GM12878 (cell line): ENCODE measurements around the gene PHKB. TPM values are rescaled to one million over a fixed set of nuclear protein-coding genes. Genes with fewer than 3 reads are reported as not detected.

Experiments used
- ATAC-seq: fragments of 200-7000 bp; cut with Tn5 transposase; 3 replicates; pipeline ENCODE4 v1.9.1; 2020; ENCODE audit warnings: mild to moderate bottlenecking, moderate library complexity
- BruUV-seq: library from RNA; stranded (reverse); fragments of 400-500 nt; replicated peaks from 2 replicates; lab custom pipeline; 2021; lab: Mats Ljungman, UMichigan
- CTCF ChIA-PET: fragments of 300-600 bp; sonication (Branson Sonifier 250); formaldehyde crosslinking; extraction: SDS; loops from one replicate; lab custom pipeline; 2021; ENCODE audit warnings: inconsistent platforms; lab: Yijun Ruan, JAX
- POLR2A ChIA-PET: fragments of 350-600 bp; formaldehyde crosslinking; extraction: SDS; loops from one replicate; lab custom pipeline; 2021; ENCODE audit warnings: inconsistent platforms; lab: Charles Lee
- RAD21 ChIA-PET: fragments of 300-600 bp; sonication (Branson Sonifier 250); formaldehyde crosslinking; loops from one replicate; lab custom pipeline; 2023; ENCODE audit warnings: antibody characterized with exemption; ENCODE audit not compliant: unreplicated experiment; lab: Charles Lee
- SMC1A ChIA-PET: fragments of 300-600 bp; sonication (Branson Sonifier 250); formaldehyde crosslinking; loops from one replicate; lab custom pipeline; 2023; ENCODE audit not compliant: unreplicated experiment, uncharacterized antibody; lab: Charles Lee
- DNase-seq: peaks from one replicate; pipeline ENCODE4 v3.0.0-alpha.2; 2011; ENCODE audit warnings: low read depth, low spot score
- FAIRE-seq: peaks from 3 replicates; lab custom pipeline; 2011; peaks lifted over from hg19 to GRCh38; lab: Jason Lieb, UNC
- H2AFZ ChIP-seq: 2 replicates; pipeline ENCODE4 v1.6.0; 2011; ENCODE audit warnings: low read depth, low read length, control low read depth; ENCODE audit not compliant: control insufficient read depth
- H3K27ac ChIP-seq: 2 replicates; pipeline ENCODE4 v1.5.1; 2011; ENCODE audit warnings: control low read depth; ENCODE audit not compliant: control insufficient read depth, insufficient read depth
- H3K27me3 ChIP-seq, 2 experiments: replicated peaks in 1 of 2; 2 replicates each; pipeline versions ENCODE4 v1.6.0 to v1.6.1; 2011; ENCODE audit warnings: low read length in 1 of 2; ENCODE audit not compliant: control insufficient read depth in 2 of 2, insufficient read depth in 2 of 2
- H3K36me3 ChIP-seq, 2 experiments: 2 replicates each; pipeline ENCODE4 v1.5.1; 2011; ENCODE audit warnings: low read length in 1 of 2; ENCODE audit not compliant: control insufficient read depth in 2 of 2, insufficient read depth in 2 of 2
- H3K4me1 ChIP-seq: 2 replicates; pipeline ENCODE4 v1.6.1; 2011; ENCODE audit warnings: mild to moderate bottlenecking, low read length, moderate library complexity, mixed read lengths; ENCODE audit not compliant: control insufficient read depth, insufficient read depth
- H3K4me2 ChIP-seq: 2 replicates; pipeline ENCODE4 v1.6.0; 2011; ENCODE audit warnings: control low read depth; ENCODE audit not compliant: control insufficient read depth, insufficient read depth
- H3K4me3 ChIP-seq: fragments of 200-600 bp; sonication (generic); 2 replicates; pipeline ENCODE4 v1.5.1; 2016
- H3K79me2 ChIP-seq: 2 replicates; pipeline ENCODE4 v1.6.0; 2011; ENCODE audit warnings: low read length; ENCODE audit not compliant: control insufficient read depth, insufficient read depth
- H3K9ac ChIP-seq: 2 replicates; pipeline ENCODE4 v1.8.0; 2011; ENCODE audit warnings: low read length, control low read depth, mixed read lengths; ENCODE audit not compliant: control insufficient read depth, insufficient read depth
- H3K9me3 ChIP-seq: replicated peaks from 3 replicates; pipeline ENCODE4 v1.5.1; 2011; ENCODE audit warnings: mild to moderate bottlenecking, low read length; ENCODE audit not compliant: control insufficient read depth, insufficient read depth
- H4K20me1 ChIP-seq: 2 replicates; pipeline ENCODE4 v1.6.0; 2011; ENCODE audit not compliant: control insufficient read depth, insufficient read depth
- CREB1 ChIP-seq: IDR thresholded peaks from 2 replicates; pipeline ENCODE4 v1.6.1; 2012; ENCODE audit warnings: low read depth, mild to moderate bottlenecking, inconsistent platforms
- NR2C1 ChIP-seq: fragments of 450-650 bp; IDR thresholded peaks from 2 replicates; pipeline ENCODE4 v1.6.1; 2017; ENCODE audit warnings: antibody characterized with exemption, mild to moderate bottlenecking, moderate library complexity
- TCF3 ChIP-seq: IDR thresholded peaks from 2 replicates; pipeline ENCODE4 v1.6.1; 2012; ENCODE audit warnings: low read depth, mild to moderate bottlenecking, low read length, borderline replicate concordance; ENCODE audit not compliant: insufficient read depth
- ZBTB4 ChIP-seq: fragments of 450-650 bp; formaldehyde crosslinking; IDR thresholded peaks from 2 replicates; pipeline ENCODE4 v1.4.0; 2022; ENCODE audit warnings: mild to moderate bottlenecking, moderate library complexity
- WGBS: methylation state at CpG from one replicate; pipeline ENCODE4 v1.1.6; 2016; ENCODE audit warnings: low lambda C conversion rate; ENCODE audit not compliant: insufficient replicate concordance, insufficient coverage; ENCODE audit errors: missing lambda C conversion rate; 5-methylcytosine and 5-hydroxymethylcytosine counted together
- in situ Hi-C: fragments of 300-500 bp; cut with MboI; formaldehyde crosslinking; loops from 9 replicates; pipeline ENCODE4 v1.14.3; 2018; ENCODE audit warnings: mixed read lengths
- intact Hi-C: fragments of 100-400 bp; cut with micrococcal nuclease; formaldehyde crosslinking; loops from one replicate; pipeline ENCODE4 v1.14.2; 2022; ENCODE audit not compliant: unreplicated experiment
- polyA plus RNA-seq, 11 experiments: library from polyadenylated mRNA; depleted of rRNA in 4 of 11; unstranded in 6 of 11; stranded (reverse) in 5 of 11; fragments of >200 nt; fragmentation: Nextera tagmentation in 4 of 11; fragmentation: Illumina TruSeq in 1 of 11; extraction: Ambion mirVana in 4 of 11; extraction: Trizol in 1 of 11; gene quantifications; 1 replicate in 1 of 11; 2 replicates in 10 of 11; pipeline versions ENCODE4 v1.2.1 to v1.2.3, GENCODE V29; 2011 to 2016; ENCODE audit warnings: inconsistent platforms in 2 of 11, missing spikeins in 2 of 11, low read depth in 1 of 11
- total RNA-seq, 4 experiments: library from RNA; depleted of rRNA in 3 of 4; stranded (reverse); fragments of >200 nt in 3 of 4; fragmentation: Illumina TruSeq in 1 of 4; extraction: Trizol in 1 of 4; gene quantifications; 2 replicates each; pipeline versions ENCODE4 v1.2.1 to v1.2.3, GENCODE V29; 2013 to 2021

Gene PHKB
- total and polyA plus RNA-seq, 10 of the 15 experiments (the other 5 are each of a cell fraction or from before 2014, with no cell fraction given), result 14.2 to 65.6 (median 37.0) TPM

- TF ChIP-seq ZBTB4 (CRISPR knock-in tag), result no peak
Observed at GRCh38 chr16:47664653-47665325, 203.7 kb downstream of the PHKB start (continued).

- POLR2A ChIA-PET, result no interaction called here
- TF ChIP-seq NR2C1, result no peak
- no peak for TF ChIP-seq TCF3
- no peak for TF ChIP-seq CREB1
- TF ChIP-seq, all 136 proteins: peak for 0
- no peak for FAIRE-seq
- SMC1A ChIA-PET, result interaction anchor here (0.8 kb wide), 1 partner anchor 209 kb away, joined by 3 read pairs; no protein-coding TSS in a partner anchor
- ATAC-seq, result no peak
- Histone ChIP-seq H3K79me2 (no peaks in the 10 kb centered on the region), H2AFZ (no peak overlapping the region), H3K36me3 (peaks cover 1 to 5% of the 10 kb centered on the region in 2 experiments), H3K27me3 (no peaks in the 10 kb centered on the region), H3K9me3 (no peaks in the 10 kb centered on the region), H3K4me3 (no peak overlapping the region), H3K27ac (no peak overlapping the region), H3K9ac (no peak overlapping the region), H3K4me2 (no peak overlapping the region), H4K20me1 (no peaks in the 10 kb centered on the region), H3K4me1 (no peaks in the 10 kb centered on the region)
- in situ Hi-C loops, result no loop called here
- BruUV-seq, result no TSS peak
- CTCF ChIA-PET, result interaction anchor here (0.9 kb wide), 1 partner anchor 146 kb away, joined by 3 read pairs; no protein-coding TSS in a partner anchor
- WGBS, result 97% methylated on average over 3 of the region's 3 CpGs
- intact Hi-C loops, result no loop called here
- RAD21 ChIA-PET, result interaction anchor here (1.2 kb wide), 1 partner anchor 43 kb away, joined by 3 read pairs; no protein-coding TSS in a partner anchor
- no peak for DNase-seq
Observed at GRCh38 chr16:47666434-47666833, 205.3 kb downstream of the PHKB start.
